WTC11 (cell line): ENCODE measurements around the gene IL34. TPM values are rescaled to one million over a fixed set of nuclear protein-coding genes. Genes with fewer than 3 reads are reported as not detected.

Experiments
- ATAC-seq: fragments of 200-7000 bp; cut with Tn5 transposase; 2 replicates; pipeline ENCODE4 v1.10.0; 2021; ENCODE audit warnings: mild to moderate bottlenecking, moderate library complexity
- CTCF ChIA-PET: fragments of 300-600 bp; sonication (Branson Sonifier 250); formaldehyde crosslinking; loops from one replicate; lab custom pipeline; 2021; ENCODE audit warnings: antibody characterized with exemption; lab: Charles Lee
- POLR2A ChIA-PET: fragments of 350-600 bp; sonication (Branson Sonifier 250); formaldehyde crosslinking; loops from one replicate; lab custom pipeline; 2021; ENCODE audit warnings: antibody characterized with exemption; lab: Charles Lee
- DNase-seq: peaks from one replicate; pipeline ENCODE4 v3.0.0; 2021; ENCODE audit warnings: low spot score
- H3K27ac Mint-ChIP-seq: 2 replicates; pipeline ENCODE4 v1.8.0; 2021; ENCODE audit warnings: mixed read lengths
- H3K27me3 Mint-ChIP-seq: 2 replicates; pipeline ENCODE4 v1.8.0; 2021; ENCODE audit warnings: low read depth, mild to moderate bottlenecking, moderate library complexity, mixed read lengths
- H3K36me3 Mint-ChIP-seq: 2 replicates; pipeline ENCODE4 v1.8.0; 2021; ENCODE audit warnings: mixed read lengths
- H3K4me1 Mint-ChIP-seq: 2 replicates; pipeline ENCODE4 v1.8.0; 2022; ENCODE audit warnings: mixed read lengths
- H3K4me3 Mint-ChIP-seq: 2 replicates; pipeline ENCODE4 v1.8.0; 2021; ENCODE audit warnings: mild to moderate bottlenecking, moderate library complexity, mixed read lengths
- H3K9me3 Mint-ChIP-seq: 2 replicates; pipeline ENCODE4 v1.8.0; 2021; ENCODE audit warnings: mixed read lengths
- AR ChIP-seq: fragments of 250-450 bp; sonication (Bioruptor Pico); IDR thresholded peaks from 2 replicates; pipeline ENCODE4 v1.9.0; 2021; ENCODE audit warnings: mild to moderate bottlenecking
- E2F5 ChIP-seq: sonication (generic); formaldehyde crosslinking; IDR thresholded peaks from 2 replicates; pipeline ENCODE4 v1.8.1; 2022; ENCODE audit warnings: mild to moderate bottlenecking, moderate library complexity, missing genetic modification reagents
- GABPB1 ChIP-seq: sonication (generic); formaldehyde crosslinking; IDR thresholded peaks from 2 replicates; pipeline ENCODE4 v1.8.1; 2023; ENCODE audit warnings: mild to moderate bottlenecking, missing genetic modification reagents
- NR1H2 ChIP-seq: sonication (generic); formaldehyde crosslinking; IDR thresholded peaks from 2 replicates; pipeline ENCODE4 v1.9.0; 2021; ENCODE audit warnings: mild to moderate bottlenecking, moderate library complexity, missing genetic modification reagents
- ZNF121 ChIP-seq: sonication (generic); formaldehyde crosslinking; IDR thresholded peaks from 2 replicates; pipeline ENCODE4 v1.8.0; 2023; ENCODE audit warnings: missing genetic modification reagents
- ZNF138 ChIP-seq: sonication (generic); formaldehyde crosslinking; conservative IDR thresholded peaks from 2 replicates; pipeline ENCODE4 v1.8.1; 2022; ENCODE audit warnings: mild to moderate bottlenecking, moderate library complexity, missing genetic modification reagents
- ZNF416 ChIP-seq: fragments of 250-450 bp; sonication (Bioruptor Pico); IDR thresholded peaks from 2 replicates; pipeline ENCODE4 v1.9.0; 2021; ENCODE audit warnings: mild to moderate bottlenecking, inconsistent platforms
- ZNF512 ChIP-seq: sonication (generic); formaldehyde crosslinking; IDR thresholded peaks from 2 replicates; pipeline ENCODE4 v1.8.1; 2022; ENCODE audit warnings: missing genetic modification reagents, borderline replicate concordance
- ZNF532 ChIP-seq: fragments of 250-450 bp; sonication (Bioruptor Pico); IDR thresholded peaks from 2 replicates; pipeline ENCODE4 v1.9.0; 2021; ENCODE audit warnings: mild to moderate bottlenecking, borderline replicate concordance
- total RNA-seq: library from RNA; stranded (reverse); gene quantifications from 3 replicates; pipeline ENCODE4 v1.2.3, GENCODE V29; 2021

IL34 gene
- total RNA-seq, 1 experiment from 2014 or later = 8.8 TPM

- TF ChIP-seq AR (CRISPR knock-in tag) (0 out of 2 replicates have a peak, but pooled peaks have one; percentile 27), NR1H2 (CRISPR knock-in tag) (no peak), ZNF512 (CRISPR knock-in tag) (no peak), GABPB1 (CRISPR knock-in tag) (no peak), E2F5 (no peak)
Measured at GRCh38 chr16:70611785-70612303, 34.5 kb upstream of the IL34 start (continued).

GRCh38 chr16:70612931-70613330, 33.4 kb upstream of the IL34 start:
- Mint-ChIP-seq H3K4me3 (no peak overlapping the region), H3K27ac (peak overlapping the region; percentile 88; the same call in 1 of the 2 replicates), H3K4me1 (peaks cover 42% of the 10 kb centered on the region), H3K27me3 (peaks cover 5% of the 10 kb centered on the region; the same call in 1 of the 2 replicates), H3K36me3 (peaks cover 41% of the 10 kb centered on the region), H3K9me3 (no peaks in the 10 kb centered on the region)
- DNase-seq = no peak
- TF ChIP-seq ZNF121 (peak; percentile 84), ZNF138 (no peak)
- ATAC-seq = no peak
- ChIA-PET POLR2A (interaction anchor here (1.6 kb wide), 1 partner anchor 33 kb away, joined by 3 read pairs; no protein-coding TSS in a partner anchor), CTCF (interaction anchor here (1.1 to 3.7 kb wide), 4 partner anchors 26 to 142 kb away, joined by 4 to 22 read pairs (median 4); no protein-coding TSS in a partner anchor)

GRCh38 chr16:70614208-70614951, 32.0 kb upstream of the IL34 start:
- DNase-seq (no peak), ATAC-seq (0 out of 2 replicates have a peak, but pooled peaks have one; percentile 4)
- Mint-ChIP-seq H3K4me1 (peaks cover 54% of the 10 kb centered on the region), H3K4me3 (no peak overlapping the region), H3K36me3 (peaks cover 55% of the 10 kb centered on the region), H3K27ac (peak overlapping the region; percentile 46), H3K9me3 (no peaks in the 10 kb centered on the region), H3K27me3 (no peaks in the 10 kb centered on the region; the same call in 1 of the 2 replicates)
- ChIA-PET CTCF (interaction anchor here (1.1 kb wide), 1 partner anchor 40 kb away, joined by 3 read pairs; no protein-coding TSS in a partner anchor), POLR2A (interaction anchor here (0.5 kb wide), 1 partner anchor 46 kb away, joined by 8 read pairs; no protein-coding TSS in a partner anchor)
- TF ChIP-seq AR (CRISPR knock-in tag) = peak; percentile 42; the same call in 1 of the 2 replicates
- TF ChIP-seq ZNF532 (CRISPR knock-in tag) = no peak
- 0 out of 2 replicates have a peak, but pooled peaks have one; percentile 10 for TF ChIP-seq ZNF416
- TF ChIP-seq, all 79 proteins: peak for 2
